HCT116 (cell line): ENCODE measurements around the gene COBL. TPM values are rescaled to one million over a fixed set of nuclear protein-coding genes. Genes with fewer than 3 reads are reported as not detected.

Source experiments
- ATAC-seq: fragments of 200-7000 bp; cut with Tn5 transposase; 2 replicates; pipeline ENCODE4 v1.9.1; 2020; ENCODE audit warnings: mild to moderate bottlenecking, moderate library complexity
- BruUV-seq: library from RNA; stranded (reverse); fragments of 400-500 nt; replicated peaks from 2 replicates; lab custom pipeline; 2021; lab: Mats Ljungman, UMichigan
- CTCF ChIA-PET: fragments of 300-600 bp; sonication (Branson Sonifier 250); formaldehyde crosslinking; loops from one replicate; lab custom pipeline; 2021; ENCODE audit warnings: antibody characterized with exemption; lab: Charles Lee
- POLR2A ChIA-PET: fragments of 300-600, 350-600 bp; sonication (Branson Sonifier 250); formaldehyde crosslinking; loops from one replicate; lab custom pipeline; 2021; ENCODE audit warnings: antibody characterized with exemption; lab: Charles Lee
- RAD21 ChIA-PET, 2 experiments: fragments of 300-600 bp; sonication (Branson Sonifier 250); formaldehyde crosslinking; loops; one replicate each; lab custom pipeline; 2023; ENCODE audit warnings: low total read pairs in 2 of 2; ENCODE audit not compliant: uncharacterized antibody in 2 of 2, unreplicated experiment in 2 of 2, low non-redundant PET in 1 of 2; lab: Charles Lee
- DNase-seq: peaks from one replicate; pipeline ENCODE4 v3.0.0-alpha.2; 2010; ENCODE audit warnings: low read depth, low spot score
- H2AFZ ChIP-seq: fragments of 200-600 bp; shearing (Covaris generic), sonication (generic); 2 replicates; pipeline ENCODE4 v1.6.1; 2017; ENCODE audit warnings: low read depth, mixed run types, mixed read lengths, antibody characterized with exemption, low read length; ENCODE audit not compliant: poor library complexity, severe bottlenecking
- H3K27ac ChIP-seq: 2 replicates; pipeline ENCODE4 v1.5.1; 2012; ENCODE audit warnings: low read depth, low read length
- H3K27me3 ChIP-seq: fragments of 200-600 bp; sonication (generic); 2 replicates; pipeline ENCODE4 v1.6.1; 2016; ENCODE audit warnings: mixed run types, low read length, mixed read lengths; ENCODE audit not compliant: insufficient read depth
- H3K36me3 ChIP-seq, 2 experiments: fragments of 200-500 bp in 1 of 2; fragments of 200-600 bp in 1 of 2; sonication (Bioruptor generic) in 1 of 2; sonication (generic) in 1 of 2; 2 replicates each; pipeline versions ENCODE4 v1.5.1 to v1.6.1; 2014 to 2016; ENCODE audit warnings: low read length in 2 of 2, inconsistent platforms in 1 of 2, mixed read lengths in 1 of 2, mixed run types in 1 of 2; ENCODE audit not compliant: insufficient read depth in 2 of 2, control insufficient read depth in 1 of 2
- H3K4me1 ChIP-seq, 2 experiments: fragments of 200-600 bp in 1 of 2; sonication (generic) in 1 of 2; 2 replicates each; pipeline versions ENCODE4 v1.5.1 to v1.6.1; 2012 to 2017; ENCODE audit warnings: low read length in 2 of 2, inconsistent platforms in 1 of 2, mild to moderate bottlenecking in 1 of 2, mixed read lengths in 1 of 2, mixed run types in 1 of 2, moderate library complexity in 1 of 2; ENCODE audit not compliant: insufficient read depth in 2 of 2, control insufficient read depth in 1 of 2
- H3K4me2 ChIP-seq: fragments of 200-600 bp; sonication (generic); 2 replicates; pipeline ENCODE4 v1.6.1; 2017; ENCODE audit warnings: mixed run types, low read length, mixed read lengths
- H3K4me3 ChIP-seq, 2 experiments: fragments of 200-600 bp in 1 of 2; sonication (generic) in 1 of 2; replicated peaks in 1 of 2; 2 replicates each; pipeline ENCODE4 v1.5.1; 2011 to 2016; ENCODE audit warnings: low read length in 2 of 2, control low read depth in 1 of 2, low read depth in 1 of 2, mild to moderate bottlenecking in 1 of 2, mixed read lengths in 1 of 2, mixed run types in 1 of 2
- H3K79me2 ChIP-seq: fragments of 200-600 bp; sonication (generic); 2 replicates; pipeline ENCODE4 v1.6.1; 2017; ENCODE audit warnings: mild to moderate bottlenecking, mixed run types, low read length, moderate library complexity, mixed read lengths; ENCODE audit not compliant: insufficient read depth
- H3K9ac ChIP-seq: fragments of 200-600 bp; sonication (generic); 2 replicates; pipeline ENCODE4 v1.6.1; 2016; ENCODE audit warnings: low read length, mixed read lengths
- H3K9me2 ChIP-seq: fragments of 200-600 bp; sonication (generic), shearing (Covaris generic); 2 replicates; pipeline ENCODE4 v1.6.1; 2017; ENCODE audit warnings: mixed run types, mild to moderate bottlenecking, moderate library complexity; ENCODE audit not compliant: insufficient read depth
- H3K9me3 ChIP-seq, 2 experiments: fragments of 200-500 bp in 1 of 2; fragments of 200-600 bp in 1 of 2; sonication (Bioruptor generic) in 1 of 2; sonication (generic) in 1 of 2; 2 replicates each; pipeline ENCODE4 v1.6.1; 2014 to 2017; ENCODE audit warnings: low read length in 2 of 2, mixed read lengths in 2 of 2, inconsistent platforms in 1 of 2, low read depth in 1 of 2, mild to moderate bottlenecking in 1 of 2, mixed run types in 1 of 2, moderate library complexity in 1 of 2; ENCODE audit not compliant: control insufficient read depth in 1 of 2, insufficient read depth in 1 of 2
- H4K20me1 ChIP-seq: fragments of 200-600 bp; sonication (generic), shearing (Covaris generic); 2 replicates; pipeline ENCODE4 v1.6.1; 2017; ENCODE audit warnings: mixed run types, mild to moderate bottlenecking, moderate library complexity; ENCODE audit not compliant: insufficient read depth
- CEBPB ChIP-seq: IDR thresholded peaks from 2 replicates; pipeline ENCODE4 v1.6.1; 2012; ENCODE audit warnings: low read depth
- CTCF ChIP-seq, 3 experiments: fragments of 200-600 bp in 1 of 3; sonication (generic) in 1 of 3; IDR thresholded peaks in 2 of 3; conservative IDR thresholded peaks in 1 of 3; 2 replicates each; pipeline ENCODE4 v1.5.1; 2012 to 2017; ENCODE audit warnings: low read depth in 2 of 3, low read length in 2 of 3, antibody characterized with exemption in 1 of 3, borderline replicate concordance in 1 of 3, control low read depth in 1 of 3, mild to moderate bottlenecking in 1 of 3, mixed read lengths in 1 of 3, mixed run types in 1 of 3, moderate library complexity in 1 of 3; ENCODE audit not compliant: insufficient read depth in 1 of 3
- ELF1 ChIP-seq: IDR thresholded peaks from 2 replicates; pipeline ENCODE4 v1.6.1; 2012; ENCODE audit warnings: low read depth, borderline replicate concordance
- EZH2 ChIP-seq: fragments of 200-600 bp; sonication (generic); IDR thresholded peaks from 2 replicates; pipeline ENCODE4 v1.6.1; 2017; ENCODE audit warnings: antibody characterized with exemption, mixed run types
- EZH2phosphoT487 ChIP-seq: fragments of 200-600 bp; IDR thresholded peaks from 2 replicates; pipeline ENCODE4 v1.6.1; 2018; ENCODE audit warnings: antibody characterized with exemption, borderline replicate concordance
- FOSL1 ChIP-seq: IDR thresholded peaks from 2 replicates; pipeline ENCODE4 v1.6.1; 2012; ENCODE audit warnings: low read depth
- JUND ChIP-seq: IDR thresholded peaks from 2 replicates; pipeline ENCODE4 v1.6.1; 2012
- POLR2A ChIP-seq: IDR thresholded peaks from 2 replicates; pipeline ENCODE4 v1.7.0; 2011; ENCODE audit warnings: borderline replicate concordance; ENCODE audit not compliant: insufficient read depth, insufficient read length; ENCODE audit errors: extremely low read depth
- REST ChIP-seq: IDR thresholded peaks from 2 replicates; pipeline ENCODE4 v1.6.1; 2012; ENCODE audit warnings: low read depth
- SIN3A ChIP-seq: IDR thresholded peaks from 2 replicates; pipeline ENCODE4 v1.6.1; 2012; ENCODE audit warnings: low read depth
- SP1 ChIP-seq: IDR thresholded peaks from 2 replicates; pipeline ENCODE4 v1.6.1; 2012; ENCODE audit warnings: low read depth
- SRF ChIP-seq: IDR thresholded peaks from 2 replicates; pipeline ENCODE4 v1.6.1; 2012; ENCODE audit warnings: low read depth
- TCF7L2 ChIP-seq: IDR thresholded peaks from 2 replicates; pipeline ENCODE4 v1.7.0; 2011; ENCODE audit warnings: borderline replicate concordance, inconsistent platforms; ENCODE audit not compliant: insufficient read depth, insufficient read length; ENCODE audit errors: extremely low read depth
- YY1 ChIP-seq: IDR thresholded peaks from 2 replicates; pipeline ENCODE4 v1.6.1; 2011; ENCODE audit warnings: low read length, low read depth, moderate library complexity, mild to moderate bottlenecking; ENCODE audit not compliant: insufficient replicate concordance; ENCODE audit errors: extremely low read depth
- ZFX ChIP-seq: fragments of 450-650 bp; IDR thresholded peaks from 2 replicates; pipeline ENCODE4 v1.6.1; 2017
- intact Hi-C: fragments of 100-400 bp; cut with micrococcal nuclease; formaldehyde crosslinking; loops from 2 replicates; pipeline ENCODE4 v1.10.0; 2022
- total RNA-seq: library from RNA; stranded (reverse); gene quantifications from one replicate; pipeline ENCODE4 v1.2.1, GENCODE V29; 2021; ENCODE audit not compliant: unreplicated experiment
- TF ChIP-seq, protein P1 (sequence below): IDR thresholded peaks from 2 replicates; pipeline ENCODE4 v1.6.1; 2011; ENCODE audit warnings: mild to moderate bottlenecking, low read length, moderate library complexity; ENCODE audit not compliant: insufficient replicate concordance; ENCODE audit errors: extremely low read depth
- TF ChIP-seq, protein P2 (sequence below): IDR thresholded peaks from 2 replicates; pipeline ENCODE4 v1.6.1; 2012

Gene COBL
- total RNA-seq, 1 experiment from 2014 or later = 19.3 TPM

- no peaks in the 10 kb centered on the region for H4K20me1 ChIP-seq
- no peaks in the 10 kb centered on the region for H3K27me3 ChIP-seq
- TF ChIP-seq SP1 (no peak), ZFX (no peak), ELF1 (no peak), CEBPB (no peak), YY1 (no peak), REST (no peak), JUND (no peak), SRF (no peak), FOSL1 (no peak), CTCF (IDR thresholded peaks at IDR 0.05 in 2 of 3, conservative IDR thresholded peaks at IDR 0.05 in 1 of 3; ENCODE audit: borderline replicate concordance in 1 of 3, insufficient read depth in 1 of 3, low read depth in 2 of 3, low read length in 2 of 3) (no peak), TCF7L2 (no peak), EZH2phosphoT487 (no peak), POLR2A (no peak), EZH2 (no peak), SIN3A (no peak)
- TF ChIP-seq, protein P1, sequence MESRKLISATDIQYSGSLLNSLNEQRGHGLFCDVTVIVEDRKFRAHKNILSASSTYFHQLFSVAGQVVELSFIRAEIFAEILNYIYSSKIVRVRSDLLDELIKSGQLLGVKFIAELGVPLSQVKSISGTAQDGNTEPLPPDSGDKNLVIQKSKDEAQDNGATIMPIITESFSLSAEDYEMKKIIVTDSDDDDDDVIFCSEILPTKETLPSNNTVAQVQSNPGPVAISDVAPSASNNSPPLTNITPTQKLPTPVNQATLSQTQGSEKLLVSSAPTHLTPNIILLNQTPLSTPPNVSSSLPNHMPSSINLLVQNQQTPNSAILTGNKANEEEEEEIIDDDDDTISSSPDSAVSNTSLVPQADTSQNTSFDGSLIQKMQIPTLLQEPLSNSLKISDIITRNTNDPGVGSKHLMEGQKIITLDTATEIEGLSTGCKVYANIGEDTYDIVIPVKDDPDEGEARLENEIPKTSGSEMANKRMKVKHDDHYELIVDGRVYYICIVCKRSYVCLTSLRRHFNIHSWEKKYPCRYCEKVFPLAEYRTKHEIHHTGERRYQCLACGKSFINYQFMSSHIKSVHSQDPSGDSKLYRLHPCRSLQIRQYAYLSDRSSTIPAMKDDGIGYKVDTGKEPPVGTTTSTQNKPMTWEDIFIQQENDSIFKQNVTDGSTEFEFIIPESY = no peak
- TF ChIP-seq, protein P2, sequence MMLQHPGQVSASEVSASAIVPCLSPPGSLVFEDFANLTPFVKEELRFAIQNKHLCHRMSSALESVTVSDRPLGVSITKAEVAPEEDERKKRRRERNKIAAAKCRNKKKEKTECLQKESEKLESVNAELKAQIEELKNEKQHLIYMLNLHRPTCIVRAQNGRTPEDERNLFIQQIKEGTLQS = no peak
- H3K4me1 ChIP-seq = peaks cover 15 to 30% of the 10 kb centered on the region in 2 experiments
- BruUV-seq = no TSS peak
- no peak overlapping the region for H3K9ac ChIP-seq
- ChIA-PET POLR2A (no interaction called here), CTCF (interaction anchor here (1.3 kb wide), 1 partner anchor 901 kb away, joined by 3 read pairs; no protein-coding TSS in a partner anchor), RAD21 (no interaction called here)
- intact Hi-C loops = no loop called here
- H3K4me3 ChIP-seq = no peak overlapping the region
- H3K36me3 ChIP-seq = no peaks in the 10 kb centered on the region
- H3K9me2 ChIP-seq = no peaks in the 10 kb centered on the region
- H3K27ac ChIP-seq = no peak overlapping the region
- no peak for ATAC-seq
- H3K79me2 ChIP-seq = peaks cover 10% of the 10 kb centered on the region
- H3K4me2 ChIP-seq = no peak overlapping the region
- DNase-seq = no peak
- H2AFZ ChIP-seq = no peak overlapping the region
- no peaks in the 10 kb centered on the region for H3K9me3 ChIP-seq
Measured at GRCh38 chr7:51318886-51319579, 2.4 kb upstream of the COBL start.
